Measurements from ENCODE around the gene ARFGAP1.

ARFGAP1 gene

DNA sequence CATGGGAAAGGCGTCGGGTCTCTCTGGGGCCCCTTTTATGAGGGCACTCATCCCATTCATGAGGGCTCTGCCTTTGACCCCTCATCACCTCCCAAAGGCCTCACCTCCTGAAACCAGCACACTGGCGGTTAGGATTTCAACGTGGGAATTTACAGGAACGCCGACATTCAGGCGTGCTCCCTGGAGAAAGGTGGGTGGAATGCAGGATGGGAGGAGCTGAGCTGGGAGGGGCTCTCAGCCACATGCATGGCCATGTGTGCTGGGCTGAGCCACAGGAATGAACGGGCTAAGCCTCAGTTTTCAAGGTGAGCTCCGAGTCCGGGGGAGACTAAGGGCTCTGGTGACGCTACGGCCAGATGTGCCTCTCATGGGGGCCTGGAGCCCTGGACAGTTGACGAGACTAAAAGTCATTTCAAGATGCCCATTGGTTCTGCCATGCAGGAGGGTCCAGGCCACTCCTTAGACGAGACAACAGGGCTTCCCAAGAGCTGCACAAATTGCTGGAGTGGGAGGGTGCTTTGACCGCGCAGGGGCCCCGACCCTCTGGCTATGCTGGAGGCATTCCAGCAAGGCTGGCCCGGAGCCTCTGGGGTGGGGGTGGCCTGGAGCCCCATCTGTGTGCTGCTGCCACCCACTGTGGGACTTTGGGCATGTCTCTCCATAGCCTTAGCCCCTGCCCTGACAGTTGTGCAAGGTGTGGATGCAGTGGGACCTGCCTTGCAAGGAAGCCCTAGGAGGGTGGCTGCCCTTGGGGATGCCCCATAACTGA, 3.8 kb upstream of the ARFGAP1 start:
- TF ChIP-seq, protein P1, sequence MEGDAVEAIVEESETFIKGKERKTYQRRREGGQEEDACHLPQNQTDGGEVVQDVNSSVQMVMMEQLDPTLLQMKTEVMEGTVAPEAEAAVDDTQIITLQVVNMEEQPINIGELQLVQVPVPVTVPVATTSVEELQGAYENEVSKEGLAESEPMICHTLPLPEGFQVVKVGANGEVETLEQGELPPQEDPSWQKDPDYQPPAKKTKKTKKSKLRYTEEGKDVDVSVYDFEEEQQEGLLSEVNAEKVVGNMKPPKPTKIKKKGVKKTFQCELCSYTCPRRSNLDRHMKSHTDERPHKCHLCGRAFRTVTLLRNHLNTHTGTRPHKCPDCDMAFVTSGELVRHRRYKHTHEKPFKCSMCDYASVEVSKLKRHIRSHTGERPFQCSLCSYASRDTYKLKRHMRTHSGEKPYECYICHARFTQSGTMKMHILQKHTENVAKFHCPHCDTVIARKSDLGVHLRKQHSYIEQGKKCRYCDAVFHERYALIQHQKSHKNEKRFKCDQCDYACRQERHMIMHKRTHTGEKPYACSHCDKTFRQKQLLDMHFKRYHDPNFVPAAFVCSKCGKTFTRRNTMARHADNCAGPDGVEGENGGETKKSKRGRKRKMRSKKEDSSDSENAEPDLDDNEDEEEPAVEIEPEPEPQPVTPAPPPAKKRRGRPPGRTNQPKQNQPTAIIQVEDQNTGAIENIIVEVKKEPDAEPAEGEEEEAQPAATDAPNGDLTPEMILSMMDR (IDR thresholded peaks at IDR 0.05; ENCODE audit: low read depth, low read length): no peak
- Histone ChIP-seq H3K9me3 (ENCODE audit: severe bottlenecking) (no peaks in the 10 kb centered on the region), H3K27ac (peak overlapping the region; percentile 77), H3K36me3 (no peaks in the 10 kb centered on the region), H3K27me3 (ENCODE audit: insufficient read depth, low read depth, severe bottlenecking) (no peaks in the 10 kb centered on the region), H3K4me3 (ENCODE audit: low read depth, low read length) (peak overlapping the region; percentile 33)
- DNase-seq: peak; percentile 52

DNA sequence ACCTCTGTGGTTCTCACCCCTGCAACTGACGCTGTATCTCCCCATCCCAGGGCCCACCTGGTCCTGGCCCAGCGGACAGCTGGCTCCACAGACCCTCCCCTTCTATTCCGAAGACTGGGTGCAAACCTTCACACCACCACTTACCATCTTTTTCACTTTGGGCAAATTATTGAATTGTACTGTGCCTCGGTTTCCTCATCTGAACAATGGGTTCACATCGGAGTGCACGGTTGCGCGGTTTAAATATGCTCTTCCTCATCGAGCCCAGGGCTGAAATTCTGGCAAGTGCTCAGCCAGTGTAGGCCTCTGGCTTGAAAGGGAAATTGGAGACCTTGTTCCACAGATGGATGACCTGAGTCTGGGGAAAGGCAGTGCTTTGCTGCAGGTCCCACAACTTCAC, 2.9 kb upstream of the ARFGAP1 start:
- no peak for DNase-seq
- no peak overlapping the region for H3K4me3 ChIP-seq (ENCODE audit: low read depth, low read length)
- no peaks in the 10 kb centered on the region for H3K9me3 ChIP-seq (ENCODE audit: severe bottlenecking)
- H3K36me3 ChIP-seq: no peaks in the 10 kb centered on the region
- H3K27me3 ChIP-seq (ENCODE audit: insufficient read depth, low read depth, severe bottlenecking): no peaks in the 10 kb centered on the region
- TF ChIP-seq, protein P1 (IDR thresholded peaks at IDR 0.05; ENCODE audit: low read depth, low read length): no peak
- no peak overlapping the region for H3K27ac ChIP-seq

GRCh38 chr20:63270606-63271325, 1.8 kb upstream of the ARFGAP1 start:
- no peak overlapping the region for H3K27ac ChIP-seq
- H3K36me3 ChIP-seq: peaks cover under 1% of the 10 kb centered on the region; the same call in 1 of the 2 replicates
- H3K27me3 ChIP-seq (ENCODE audit: insufficient read depth, low read depth, severe bottlenecking): no peaks in the 10 kb centered on the region
- TF ChIP-seq, protein P1 (IDR thresholded peaks at IDR 0.05; ENCODE audit: low read depth, low read length): no peak
- H3K4me3 ChIP-seq (ENCODE audit: low read depth, low read length): no peak overlapping the region
- DNase-seq: no peak
- H3K9me3 ChIP-seq (ENCODE audit: severe bottlenecking): no peaks in the 10 kb centered on the region

GRCh38 chr20:63273059-63273579, 506 bp downstream of the ARFGAP1 start:
- Histone ChIP-seq H3K27ac (peak overlapping the region; percentile 72), H3K9me3 (ENCODE audit: severe bottlenecking) (no peaks in the 10 kb centered on the region), H3K4me3 (ENCODE audit: low read depth, low read length) (peak overlapping the region; percentile 79), H3K36me3 (peaks cover 24% of the 10 kb centered on the region), H3K27me3 (ENCODE audit: insufficient read depth, low read depth, severe bottlenecking) (no peaks in the 10 kb centered on the region)
- no peak for DNase-seq
- TF ChIP-seq, protein P1 (IDR thresholded peaks at IDR 0.05; ENCODE audit: low read depth, low read length): no peak

DNA sequence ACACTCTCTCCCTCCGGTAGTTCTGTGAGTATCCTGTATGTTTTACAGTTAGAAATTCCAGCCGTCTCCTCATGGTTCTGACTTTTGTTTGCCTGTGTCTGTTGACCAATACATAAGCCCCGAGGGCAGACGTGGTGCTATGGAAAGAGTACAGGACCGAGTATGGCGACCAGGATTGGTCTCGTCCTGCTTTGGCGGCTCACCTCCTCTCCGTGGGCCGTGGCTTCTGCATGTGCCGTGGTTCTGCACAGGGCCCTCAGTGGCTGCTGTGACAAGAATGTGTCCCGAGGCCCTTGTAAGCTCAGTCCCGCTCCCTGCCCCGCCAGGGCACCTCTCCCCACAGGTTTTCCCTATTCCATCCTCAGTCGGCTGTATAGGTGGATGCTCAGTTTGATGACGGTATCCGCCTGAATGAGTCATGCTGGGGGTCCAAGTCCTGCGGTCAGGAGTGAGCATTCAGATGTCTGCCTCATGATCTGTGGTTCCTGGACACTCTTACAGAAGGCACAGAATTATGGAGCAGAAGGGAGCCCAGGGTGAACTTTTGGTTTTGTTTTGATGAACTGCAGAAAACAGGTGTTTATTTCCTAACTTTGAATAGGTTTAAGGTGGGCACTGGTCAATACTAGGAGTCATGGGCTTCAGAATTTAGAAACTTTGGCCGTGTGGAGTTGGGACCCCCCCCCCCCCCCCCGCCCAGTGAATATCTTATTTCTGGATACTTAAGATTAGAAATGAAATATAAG, 1.2 kb downstream of the ARFGAP1 start:
- H3K27ac ChIP-seq: no peak overlapping the region
- no peaks in the 10 kb centered on the region for H3K27me3 ChIP-seq (ENCODE audit: insufficient read depth, low read depth, severe bottlenecking)
- H3K36me3 ChIP-seq: peaks cover 28% of the 10 kb centered on the region
- no peak for DNase-seq
- H3K4me3 ChIP-seq (ENCODE audit: low read depth, low read length): peak overlapping the region; percentile 79
- TF ChIP-seq, protein P1 (IDR thresholded peaks at IDR 0.05; ENCODE audit: low read depth, low read length): no peak
- no peaks in the 10 kb centered on the region for H3K9me3 ChIP-seq (ENCODE audit: severe bottlenecking)

Measured in WERI-Rb-1 (cell line).